ENCODE results near the gene GPI. TPM values are rescaled to one million over a fixed set of nuclear protein-coding genes. Genes with fewer than 3 reads are reported as not detected.
A peak's percentile ranks its signal among the peaks of the same experiment; 100 is the strongest.

GPI gene
- total RNA-seq, 3 donors from 2014 or later (not counting 1 experiment from before 2014, with no cell fraction given): 98.5 to 132 (median 104) TPM

GRCh38 chr19:34317311-34317927 lies 47.6 kb upstream of the GPI start:
- no peaks in the 10 kb centered on the region for H3K9me3 ChIP-seq (ENCODE audit: control insufficient read depth, insufficient read depth, low read length)
- H3K27ac ChIP-seq (ENCODE audit: low read length): no peak overlapping the region
- intact Hi-C loops (cut with micrococcal nuclease): no loop called here
- Mint-ChIP-seq H3K4me3 (peak overlapping the region; percentile 31), H3K27ac (peak overlapping the region; percentile 53 to 76), H3K36me3 (no peaks in the 10 kb centered on the region), H3K27me3 (ENCODE audit: low read depth in 2 of 2) (no peaks in the 10 kb centered on the region), H3K9me3 (no peaks in the 10 kb centered on the region), H3K4me1 (peaks cover 21 to 39% of the 10 kb centered on the region in 2 donors)
- WGBS (ENCODE audit: insufficient coverage): 72% methylated on average over 4 of the region's 6 CpGs
- DNase-seq (peak in 1 of 2 donors; percentile 49), ATAC-seq (peak; percentile 45 to 64 (median 48))
- H3K4me1 ChIP-seq (ENCODE audit: control insufficient read depth, insufficient read depth, low read length): peaks cover 13% of the 10 kb centered on the region
- TF ChIP-seq CTCF (IDR thresholded peaks at IDR 0.05): no peak
- no peak overlapping the region for H3K4me3 ChIP-seq (ENCODE audit: low read length)
- H3K27me3 ChIP-seq (ENCODE audit: control insufficient read depth, insufficient read depth, low read length): no peaks in the 10 kb centered on the region
- H3K36me3 ChIP-seq (ENCODE audit: control insufficient read depth, insufficient read depth, low read length): peaks cover 2% of the 10 kb centered on the region

GRCh38 chr19:34319230-34319585 lies 45.8 kb upstream of the GPI start:
- H3K4me3 ChIP-seq (ENCODE audit: low read length): no peak overlapping the region
- Mint-ChIP-seq H3K9me3 (no peaks in the 10 kb centered on the region), H3K36me3 (no peaks in the 10 kb centered on the region), H3K27me3 (ENCODE audit: low read depth in 2 of 2) (no peaks in the 10 kb centered on the region), H3K27ac (peak overlapping the region in 1 of 2 donors; percentile 76), H3K4me3 (no peak overlapping the region), H3K4me1 (peaks cover 21 to 38% of the 10 kb centered on the region in 2 donors)
- no peaks in the 10 kb centered on the region for H3K27me3 ChIP-seq (ENCODE audit: control insufficient read depth, insufficient read depth, low read length)
- WGBS (ENCODE audit: insufficient coverage): 95% methylated on average over 3 of the region's 3 CpGs
- H3K4me1 ChIP-seq (ENCODE audit: control insufficient read depth, insufficient read depth, low read length): peaks cover 13% of the 10 kb centered on the region
- H3K36me3 ChIP-seq (ENCODE audit: control insufficient read depth, insufficient read depth, low read length): peaks cover 2% of the 10 kb centered on the region
- no peak overlapping the region for H3K27ac ChIP-seq (ENCODE audit: low read length)
- DNase-seq (no peak), ATAC-seq (no peak)
- intact Hi-C loops (cut with micrococcal nuclease): no loop called here
- H3K9me3 ChIP-seq (ENCODE audit: control insufficient read depth, insufficient read depth, low read length): no peaks in the 10 kb centered on the region
- no peak for TF ChIP-seq CTCF (IDR thresholded peaks at IDR 0.05)

GRCh38 chr19:34319785-34320184 lies 45.2 kb upstream of the GPI start:
- Histone ChIP-seq H3K4me3 (ENCODE audit: low read length) (no peak overlapping the region), H3K27ac (ENCODE audit: low read length) (no peak overlapping the region), H3K36me3 (ENCODE audit: control insufficient read depth, insufficient read depth, low read length) (peaks cover 3% of the 10 kb centered on the region), H3K27me3 (ENCODE audit: control insufficient read depth, insufficient read depth, low read length) (no peaks in the 10 kb centered on the region), H3K4me1 (ENCODE audit: control insufficient read depth, insufficient read depth, low read length) (peaks cover 13% of the 10 kb centered on the region), H3K9me3 (ENCODE audit: control insufficient read depth, insufficient read depth, low read length) (no peaks in the 10 kb centered on the region)
- no peaks in the 10 kb centered on the region for H3K27me3 Mint-ChIP-seq (ENCODE audit: low read depth in 2 of 2)
- peaks cover 21 to 38% of the 10 kb centered on the region in 2 donors for H3K4me1 Mint-ChIP-seq
- no peak for DNase-seq
- intact Hi-C loops (cut with micrococcal nuclease): no loop called here
- no peak overlapping the region for H3K4me3 Mint-ChIP-seq
- TF ChIP-seq CTCF (IDR thresholded peaks at IDR 0.05): no peak
- no peaks in the 10 kb centered on the region for H3K9me3 Mint-ChIP-seq
- no peaks in the 10 kb centered on the region for H3K36me3 Mint-ChIP-seq
- no peak for ATAC-seq
- WGBS (ENCODE audit: insufficient coverage): 95% methylated on average over 11 of the region's 11 CpGs
- H3K27ac Mint-ChIP-seq: peak overlapping the region in 1 of 2 donors; percentile 76

- Mint-ChIP-seq H3K4me1 (peaks cover 21 to 38% of the 10 kb centered on the region in 2 donors), H3K27me3 (ENCODE audit: low read depth in 2 of 2) (no peaks in the 10 kb centered on the region)
Observed at GRCh38 chr19:34320277-34320676, 44.7 kb upstream of the GPI start.

More at GRCh38 chr19:34320277-34320676, 44.7 kb upstream of the GPI start:
- no peaks in the 10 kb centered on the region for H3K9me3 Mint-ChIP-seq
- WGBS (ENCODE audit: insufficient coverage): 89% methylated on average over 7 of the region's 7 CpGs
- intact Hi-C loops (cut with micrococcal nuclease): no loop called here
- ATAC-seq (no peak), DNase-seq (no peak)
- Histone ChIP-seq H3K4me3 (ENCODE audit: low read length) (no peak overlapping the region), H3K9me3 (ENCODE audit: control insufficient read depth, insufficient read depth, low read length) (no peaks in the 10 kb centered on the region), H3K36me3 (ENCODE audit: control insufficient read depth, insufficient read depth, low read length) (peaks cover 7% of the 10 kb centered on the region), H3K27ac (ENCODE audit: low read length) (no peak overlapping the region), H3K4me1 (ENCODE audit: control insufficient read depth, insufficient read depth, low read length) (peaks cover 13% of the 10 kb centered on the region), H3K27me3 (ENCODE audit: control insufficient read depth, insufficient read depth, low read length) (no peaks in the 10 kb centered on the region)
- H3K27ac Mint-ChIP-seq: peak overlapping the region in 1 of 2 donors; percentile 76
- H3K36me3 Mint-ChIP-seq: no peaks in the 10 kb centered on the region
- TF ChIP-seq CTCF (IDR thresholded peaks at IDR 0.05): no peak
- no peak overlapping the region for H3K4me3 Mint-ChIP-seq

Measured in natural killer cell (primary cell).